ENCODE results near the gene ZBTB44.

- no peak for TF ChIP-seq POLR2AphosphoS5 (IDR thresholded peaks at IDR 0.05; ENCODE audit: low read depth, low read length)
- no peak for TF ChIP-seq CTCF (IDR thresholded peaks at IDR 0.05)
- no peak for TF ChIP-seq FOXM1 (IDR thresholded peaks at IDR 0.05; ENCODE audit: low read depth)
- no peak for TF ChIP-seq RAD21 (IDR thresholded peaks at IDR 0.05; ENCODE audit: low read length)
- no peak for TF ChIP-seq EP300 (IDR thresholded peaks at IDR 0.05; ENCODE audit: borderline replicate concordance in 1 of 2, low read depth in 1 of 2, low read length in 1 of 2)
- TF ChIP-seq NFIC (IDR thresholded peaks at IDR 0.05; ENCODE audit: borderline replicate concordance) = no peak
- TF ChIP-seq GATA2 (CRISPR knock-in tag; IDR thresholded peaks at IDR 0.05) = no peak
- no peak for TF ChIP-seq FOXJ3 (CRISPR knock-in tag; IDR thresholded peaks at IDR 0.05)
- no peak for TF ChIP-seq SMC3 (IDR thresholded peaks at IDR 0.05; ENCODE audit: low read depth, low read length)
Observed at GRCh38 chr11:130180896-130181294, 133.8 kb downstream of the ZBTB44 start.

All from SK-N-SH (cell line).